Panc1 (cell line): ENCODE measurements around the gene MRGPRE. TPM values are rescaled to one million over a fixed set of nuclear protein-coding genes. Genes with fewer than 3 reads are reported as not detected.
"Not testable (repeated sequence)": the region's sequence is repeated elsewhere in the genome, so short reads cannot be mapped to it uniquely, and the experiment has no call there.

Experiments used
- ATAC-seq: fragments of 200-7000 bp; cut with Tn5 transposase; 2 replicates; pipeline ENCODE4 v1.9.1; 2020; ENCODE audit warnings: mild to moderate bottlenecking, moderate library complexity
- BruUV-seq: library from RNA; stranded (reverse); fragments of 400-500 nt; replicated peaks from 2 replicates; lab custom pipeline; 2021; lab: Mats Ljungman, UMichigan
- CTCF ChIA-PET: fragments of 300-600 bp; sonication (Branson Sonifier 250); formaldehyde crosslinking; loops from one replicate; lab custom pipeline; 2022; ENCODE audit warnings: antibody characterized with exemption; lab: Charles Lee
- POLR2A ChIA-PET: fragments of 300-600 bp; sonication (Branson Sonifier 250); formaldehyde crosslinking; loops from one replicate; lab custom pipeline; 2022; ENCODE audit warnings: antibody characterized with exemption; lab: Charles Lee
- DNase-seq: peaks from one replicate; pipeline ENCODE4 v3.0.0-alpha.2; 2010; ENCODE audit warnings: low read depth, low spot score
- H3K27ac ChIP-seq: 2 replicates; pipeline ENCODE4 v1.5.1; 2011; ENCODE audit warnings: mild to moderate bottlenecking, low read length, inconsistent platforms
- H3K27me3 ChIP-seq: fragments of 200-500 bp; sonication (Bioruptor generic); 2 replicates; pipeline ENCODE4 v1.6.0; 2014; ENCODE audit warnings: low read length, inconsistent platforms; ENCODE audit not compliant: control insufficient read depth, insufficient read depth
- H3K36me3 ChIP-seq: fragments of 200-500 bp; sonication (Bioruptor generic); 2 replicates; pipeline ENCODE4 v1.5.1; 2014; ENCODE audit warnings: inconsistent platforms, mild to moderate bottlenecking, low read length, moderate library complexity; ENCODE audit not compliant: control insufficient read depth, insufficient read depth
- H3K4me1 ChIP-seq: 2 replicates; pipeline ENCODE4 v1.5.1; 2011; ENCODE audit warnings: inconsistent platforms, mild to moderate bottlenecking, low read length, moderate library complexity; ENCODE audit not compliant: control insufficient read depth, insufficient read depth
- H3K4me3 ChIP-seq, 2 experiments: 2 replicates each; pipeline ENCODE4 v1.5.1; 2011 to 2012; ENCODE audit warnings: low read depth in 2 of 2, low read length in 2 of 2, mild to moderate bottlenecking in 2 of 2, inconsistent platforms in 1 of 2, moderate library complexity in 1 of 2
- H3K9me3 ChIP-seq: fragments of 200-500 bp; sonication (Bioruptor generic); 2 replicates; pipeline ENCODE4 v1.5.1; 2014; ENCODE audit warnings: low read depth, mild to moderate bottlenecking, inconsistent platforms, low read length, moderate library complexity; ENCODE audit not compliant: control insufficient read depth, insufficient read depth
- in situ Hi-C: cut with HindIII; loops from 2 replicates; pipeline ENCODE4 v1.10.0; 2016; ENCODE audit warnings: low sequenced_read_pairs, low pct_unique_long_range_greater_than_20kb
- intact Hi-C: fragments of 100-400 bp; cut with micrococcal nuclease; formaldehyde crosslinking; loops from one replicate; pipeline ENCODE4 v1.10.0; 2022; ENCODE audit not compliant: unreplicated experiment
- total RNA-seq: library from RNA; stranded (reverse); gene quantifications from one replicate; pipeline ENCODE4 v1.2.1, GENCODE V29; 2021; ENCODE audit not compliant: unreplicated experiment

The MRGPRE gene
- total RNA-seq, 1 experiment from 2014 or later, result 0.13 TPM

GRCh38 chr11:3262548-3262947 is 30.3 kb upstream of the MRGPRE start:
- in situ Hi-C loops, intact Hi-C loops, H3K4me1 ChIP-seq, H3K4me3 ChIP-seq, BruUV-seq, DNase-seq, POLR2A ChIA-PET, H3K27ac ChIP-seq, ATAC-seq, H3K36me3 ChIP-seq, H3K9me3 ChIP-seq, CTCF ChIA-PET, H3K27me3 ChIP-seq: not testable (repeated sequence)

DNA sequence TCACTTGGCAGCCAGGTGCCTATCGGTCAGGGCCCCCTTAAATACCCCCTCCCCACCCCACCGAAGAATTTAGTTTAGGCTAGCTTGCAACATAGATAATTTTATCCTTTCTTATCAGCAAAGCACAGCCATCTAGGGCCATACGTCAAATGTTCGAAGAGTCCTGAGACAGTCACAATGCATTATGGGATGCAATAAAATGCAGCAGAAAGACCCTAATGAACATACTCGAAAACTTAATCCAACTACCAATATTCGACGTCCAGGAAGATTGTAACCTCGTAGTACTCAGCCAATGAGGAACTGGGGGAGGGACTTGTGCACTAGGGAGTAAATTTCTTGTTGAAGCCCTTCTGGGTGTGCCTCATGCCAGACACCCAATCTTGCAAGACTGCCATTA is 29.6 kb upstream of the MRGPRE start:
- H3K4me3 ChIP-seq, DNase-seq, ATAC-seq, in situ Hi-C loops, H3K27ac ChIP-seq, H3K36me3 ChIP-seq, H3K4me1 ChIP-seq, CTCF ChIA-PET, BruUV-seq, H3K9me3 ChIP-seq, intact Hi-C loops, POLR2A ChIA-PET, H3K27me3 ChIP-seq: not testable (repeated sequence)

DNA sequence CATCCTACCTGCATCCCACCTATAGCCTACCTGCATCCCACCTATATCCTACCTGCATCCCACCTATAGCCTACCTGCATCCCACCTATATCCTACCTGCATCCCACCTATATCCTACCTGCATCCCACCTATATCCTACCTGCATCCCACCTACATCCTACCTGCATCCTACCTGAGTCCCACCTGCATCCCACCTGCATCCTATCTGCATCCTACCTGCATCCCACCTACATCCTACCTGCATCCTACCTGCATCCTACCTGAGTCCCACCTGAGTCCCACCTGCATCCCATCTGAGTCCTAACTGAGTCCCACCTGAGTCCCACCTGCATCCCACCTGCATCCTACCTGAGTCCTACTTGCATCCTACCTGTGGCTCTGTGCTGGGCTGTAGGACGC is 25.3 kb upstream of the MRGPRE start:
- H3K4me3 ChIP-seq, ATAC-seq, BruUV-seq, intact Hi-C loops, H3K36me3 ChIP-seq, H3K27me3 ChIP-seq, H3K27ac ChIP-seq, POLR2A ChIA-PET, H3K9me3 ChIP-seq, in situ Hi-C loops, H3K4me1 ChIP-seq, DNase-seq, CTCF ChIA-PET: not testable (repeated sequence)

GRCh38 chr11:3255241-3255640 is 23.0 kb upstream of the MRGPRE start:
- in situ Hi-C loops, BruUV-seq, H3K9me3 ChIP-seq, H3K27ac ChIP-seq, H3K4me1 ChIP-seq, H3K4me3 ChIP-seq, intact Hi-C loops, H3K27me3 ChIP-seq, CTCF ChIA-PET, ATAC-seq, POLR2A ChIA-PET, H3K36me3 ChIP-seq, DNase-seq: not testable (repeated sequence)

- BruUV-seq, CTCF ChIA-PET, H3K27ac ChIP-seq, H3K36me3 ChIP-seq, POLR2A ChIA-PET, ATAC-seq, H3K9me3 ChIP-seq, intact Hi-C loops, H3K27me3 ChIP-seq, H3K4me1 ChIP-seq, H3K4me3 ChIP-seq, DNase-seq, in situ Hi-C loops: not testable (repeated sequence)
These were observed 22.6 kb upstream of the MRGPRE start for GRCh38 chr11:3254773-3255172.
